HCT116 (cell line): ENCODE measurements around the gene TAF8. TPM values are rescaled to one million over a fixed set of nuclear protein-coding genes. Genes with fewer than 3 reads are reported as not detected.

Experiments
- ATAC-seq: fragments of 200-7000 bp; cut with Tn5 transposase; 2 replicates; pipeline ENCODE4 v1.9.1; 2020; ENCODE audit warnings: mild to moderate bottlenecking, moderate library complexity
- BruUV-seq: library from RNA; stranded (reverse); fragments of 400-500 nt; replicated peaks from 2 replicates; lab custom pipeline; 2021; lab: Mats Ljungman, UMichigan
- CTCF ChIA-PET: fragments of 300-600 bp; sonication (Branson Sonifier 250); formaldehyde crosslinking; loops from one replicate; lab custom pipeline; 2021; ENCODE audit warnings: antibody characterized with exemption; lab: Charles Lee
- POLR2A ChIA-PET: fragments of 300-600, 350-600 bp; sonication (Branson Sonifier 250); formaldehyde crosslinking; loops from one replicate; lab custom pipeline; 2021; ENCODE audit warnings: antibody characterized with exemption; lab: Charles Lee
- RAD21 ChIA-PET, 2 experiments: fragments of 300-600 bp; sonication (Branson Sonifier 250); formaldehyde crosslinking; loops; one replicate each; lab custom pipeline; 2023; ENCODE audit warnings: low total read pairs in 2 of 2; ENCODE audit not compliant: uncharacterized antibody in 2 of 2, unreplicated experiment in 2 of 2, low non-redundant PET in 1 of 2; lab: Charles Lee
- DNase-seq: peaks from one replicate; pipeline ENCODE4 v3.0.0-alpha.2; 2010; ENCODE audit warnings: low read depth, low spot score
- H2AFZ ChIP-seq: fragments of 200-600 bp; shearing (Covaris generic), sonication (generic); 2 replicates; pipeline ENCODE4 v1.6.1; 2017; ENCODE audit warnings: low read depth, mixed run types, mixed read lengths, antibody characterized with exemption, low read length; ENCODE audit not compliant: poor library complexity, severe bottlenecking
- H3K27ac ChIP-seq: 2 replicates; pipeline ENCODE4 v1.5.1; 2012; ENCODE audit warnings: low read depth, low read length
- H3K27me3 ChIP-seq: fragments of 200-600 bp; sonication (generic); 2 replicates; pipeline ENCODE4 v1.6.1; 2016; ENCODE audit warnings: mixed run types, low read length, mixed read lengths; ENCODE audit not compliant: insufficient read depth
- H3K36me3 ChIP-seq, 2 experiments: fragments of 200-500 bp in 1 of 2; fragments of 200-600 bp in 1 of 2; sonication (Bioruptor generic) in 1 of 2; sonication (generic) in 1 of 2; 2 replicates each; pipeline versions ENCODE4 v1.5.1 to v1.6.1; 2014 to 2016; ENCODE audit warnings: low read length in 2 of 2, inconsistent platforms in 1 of 2, mixed read lengths in 1 of 2, mixed run types in 1 of 2; ENCODE audit not compliant: insufficient read depth in 2 of 2, control insufficient read depth in 1 of 2
- H3K4me1 ChIP-seq, 2 experiments: fragments of 200-600 bp in 1 of 2; sonication (generic) in 1 of 2; 2 replicates each; pipeline versions ENCODE4 v1.5.1 to v1.6.1; 2012 to 2017; ENCODE audit warnings: low read length in 2 of 2, inconsistent platforms in 1 of 2, mild to moderate bottlenecking in 1 of 2, mixed read lengths in 1 of 2, mixed run types in 1 of 2, moderate library complexity in 1 of 2; ENCODE audit not compliant: insufficient read depth in 2 of 2, control insufficient read depth in 1 of 2
- H3K4me2 ChIP-seq: fragments of 200-600 bp; sonication (generic); 2 replicates; pipeline ENCODE4 v1.6.1; 2017; ENCODE audit warnings: mixed run types, low read length, mixed read lengths
- H3K4me3 ChIP-seq, 2 experiments: fragments of 200-600 bp in 1 of 2; sonication (generic) in 1 of 2; replicated peaks in 1 of 2; 2 replicates each; pipeline ENCODE4 v1.5.1; 2011 to 2016; ENCODE audit warnings: low read length in 2 of 2, control low read depth in 1 of 2, low read depth in 1 of 2, mild to moderate bottlenecking in 1 of 2, mixed read lengths in 1 of 2, mixed run types in 1 of 2
- H3K79me2 ChIP-seq: fragments of 200-600 bp; sonication (generic); 2 replicates; pipeline ENCODE4 v1.6.1; 2017; ENCODE audit warnings: mild to moderate bottlenecking, mixed run types, low read length, moderate library complexity, mixed read lengths; ENCODE audit not compliant: insufficient read depth
- H3K9ac ChIP-seq: fragments of 200-600 bp; sonication (generic); 2 replicates; pipeline ENCODE4 v1.6.1; 2016; ENCODE audit warnings: low read length, mixed read lengths
- H3K9me2 ChIP-seq: fragments of 200-600 bp; sonication (generic), shearing (Covaris generic); 2 replicates; pipeline ENCODE4 v1.6.1; 2017; ENCODE audit warnings: mixed run types, mild to moderate bottlenecking, moderate library complexity; ENCODE audit not compliant: insufficient read depth
- H3K9me3 ChIP-seq, 2 experiments: fragments of 200-500 bp in 1 of 2; fragments of 200-600 bp in 1 of 2; sonication (Bioruptor generic) in 1 of 2; sonication (generic) in 1 of 2; 2 replicates each; pipeline ENCODE4 v1.6.1; 2014 to 2017; ENCODE audit warnings: low read length in 2 of 2, mixed read lengths in 2 of 2, inconsistent platforms in 1 of 2, low read depth in 1 of 2, mild to moderate bottlenecking in 1 of 2, mixed run types in 1 of 2, moderate library complexity in 1 of 2; ENCODE audit not compliant: control insufficient read depth in 1 of 2, insufficient read depth in 1 of 2
- H4K20me1 ChIP-seq: fragments of 200-600 bp; sonication (generic), shearing (Covaris generic); 2 replicates; pipeline ENCODE4 v1.6.1; 2017; ENCODE audit warnings: mixed run types, mild to moderate bottlenecking, moderate library complexity; ENCODE audit not compliant: insufficient read depth
- CBX3 ChIP-seq: IDR thresholded peaks from 2 replicates; pipeline ENCODE4 v1.6.1; 2012; ENCODE audit warnings: low read depth
- CTCF ChIP-seq, 3 experiments: fragments of 200-600 bp in 1 of 3; sonication (generic) in 1 of 3; IDR thresholded peaks in 2 of 3; conservative IDR thresholded peaks in 1 of 3; 2 replicates each; pipeline ENCODE4 v1.5.1; 2012 to 2017; ENCODE audit warnings: low read depth in 2 of 3, low read length in 2 of 3, antibody characterized with exemption in 1 of 3, borderline replicate concordance in 1 of 3, control low read depth in 1 of 3, mild to moderate bottlenecking in 1 of 3, mixed read lengths in 1 of 3, mixed run types in 1 of 3, moderate library complexity in 1 of 3; ENCODE audit not compliant: insufficient read depth in 1 of 3
- intact Hi-C: fragments of 100-400 bp; cut with micrococcal nuclease; formaldehyde crosslinking; loops from 2 replicates; pipeline ENCODE4 v1.10.0; 2022
- total RNA-seq: library from RNA; stranded (reverse); gene quantifications from one replicate; pipeline ENCODE4 v1.2.1, GENCODE V29; 2021; ENCODE audit not compliant: unreplicated experiment
- TF ChIP-seq, protein P1 (sequence below): IDR thresholded peaks from 2 replicates; pipeline ENCODE4 v1.6.1; 2012; ENCODE audit warnings: low read depth

TAF8 gene
- total RNA-seq, 1 experiment from 2014 or later, result 29.5 TPM

DNA sequence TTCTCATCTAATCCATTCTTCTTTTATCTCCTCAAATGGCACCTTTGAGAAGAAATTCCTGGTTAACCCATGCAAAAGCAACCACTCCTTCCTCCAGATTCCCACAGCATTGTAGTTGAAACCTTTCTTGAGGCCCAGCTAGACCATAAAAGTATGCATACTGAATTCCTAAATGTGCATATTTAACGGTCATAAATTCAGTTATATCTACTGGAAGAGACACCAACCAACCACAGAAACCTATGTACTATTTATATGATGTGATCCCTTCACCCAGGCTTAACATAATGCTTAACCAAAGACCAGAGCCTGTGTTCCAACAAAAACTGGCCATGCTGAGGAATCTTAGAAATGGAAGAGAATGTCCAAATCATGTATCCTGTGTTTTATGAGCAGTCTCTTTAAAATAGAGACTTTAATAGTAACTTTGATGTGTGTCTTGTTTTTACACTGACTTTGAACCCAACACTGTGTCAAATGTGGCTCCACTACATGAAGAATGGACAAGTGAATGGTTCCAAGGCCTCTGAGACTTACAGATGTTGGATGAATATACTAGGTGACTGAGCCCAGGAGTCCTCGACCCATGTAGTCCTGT lies 11.4 kb upstream of the TAF8 start:
- ChIA-PET CTCF (interaction anchor here (1.0 to 1.2 kb wide), 2 partner anchors 118 to 357 kb away, joined by 3 to 4 read pairs; partner anchors contain the start of genes BYSL and MED20), POLR2A (no interaction called here), RAD21 (no interaction called here)
- peaks cover under 1 to 3% of the 10 kb centered on the region in 2 experiments; a peak in 2 of 4 replicates for H3K4me1 ChIP-seq
- H3K4me2 ChIP-seq, result no peak overlapping the region
- no peak for ATAC-seq
- H3K36me3 ChIP-seq, result no peaks in the 10 kb centered on the region
- TF ChIP-seq CBX3, result no peak
- no peak for TF ChIP-seq CTCF (IDR thresholded peaks at IDR 0.05 in 2 of 3, conservative IDR thresholded peaks at IDR 0.05 in 1 of 3; ENCODE audit: borderline replicate concordance in 1 of 3, insufficient read depth in 1 of 3, low read depth in 2 of 3, low read length in 2 of 3)
- TF ChIP-seq, protein P1, sequence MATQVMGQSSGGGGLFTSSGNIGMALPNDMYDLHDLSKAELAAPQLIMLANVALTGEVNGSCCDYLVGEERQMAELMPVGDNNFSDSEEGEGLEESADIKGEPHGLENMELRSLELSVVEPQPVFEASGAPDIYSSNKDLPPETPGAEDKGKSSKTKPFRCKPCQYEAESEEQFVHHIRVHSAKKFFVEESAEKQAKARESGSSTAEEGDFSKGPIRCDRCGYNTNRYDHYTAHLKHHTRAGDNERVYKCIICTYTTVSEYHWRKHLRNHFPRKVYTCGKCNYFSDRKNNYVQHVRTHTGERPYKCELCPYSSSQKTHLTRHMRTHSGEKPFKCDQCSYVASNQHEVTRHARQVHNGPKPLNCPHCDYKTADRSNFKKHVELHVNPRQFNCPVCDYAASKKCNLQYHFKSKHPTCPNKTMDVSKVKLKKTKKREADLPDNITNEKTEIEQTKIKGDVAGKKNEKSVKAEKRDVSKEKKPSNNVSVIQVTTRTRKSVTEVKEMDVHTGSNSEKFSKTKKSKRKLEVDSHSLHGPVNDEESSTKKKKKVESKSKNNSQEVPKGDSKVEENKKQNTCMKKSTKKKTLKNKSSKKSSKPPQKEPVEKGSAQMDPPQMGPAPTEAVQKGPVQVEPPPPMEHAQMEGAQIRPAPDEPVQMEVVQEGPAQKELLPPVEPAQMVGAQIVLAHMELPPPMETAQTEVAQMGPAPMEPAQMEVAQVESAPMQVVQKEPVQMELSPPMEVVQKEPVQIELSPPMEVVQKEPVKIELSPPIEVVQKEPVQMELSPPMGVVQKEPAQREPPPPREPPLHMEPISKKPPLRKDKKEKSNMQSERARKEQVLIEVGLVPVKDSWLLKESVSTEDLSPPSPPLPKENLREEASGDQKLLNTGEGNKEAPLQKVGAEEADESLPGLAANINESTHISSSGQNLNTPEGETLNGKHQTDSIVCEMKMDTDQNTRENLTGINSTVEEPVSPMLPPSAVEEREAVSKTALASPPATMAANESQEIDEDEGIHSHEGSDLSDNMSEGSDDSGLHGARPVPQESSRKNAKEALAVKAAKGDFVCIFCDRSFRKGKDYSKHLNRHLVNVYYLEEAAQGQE, result no peak
- no peaks in the 10 kb centered on the region for H3K27me3 ChIP-seq
- no peaks in the 10 kb centered on the region for H3K9me2 ChIP-seq
- no TSS peak for BruUV-seq
- no peak overlapping the region for H3K27ac ChIP-seq
- H3K79me2 ChIP-seq, result no peaks in the 10 kb centered on the region
- no peak overlapping the region for H2AFZ ChIP-seq
- H3K9me3 ChIP-seq, result no peaks in the 10 kb centered on the region
- no peak overlapping the region for H3K4me3 ChIP-seq
- no peak for DNase-seq
- H3K9ac ChIP-seq, result no peak overlapping the region
- intact Hi-C loops, result no loop called here
- no peaks in the 10 kb centered on the region for H4K20me1 ChIP-seq
